Endometrial microvascular endothelial cells (primary cell): Measurements from ENCODE around the gene DGAT2. TPM values are rescaled to one million over a fixed set of nuclear protein-coding genes. Genes with fewer than 3 reads are reported as not detected.
"Not testable (repeated sequence)": the region's sequence is repeated elsewhere in the genome, so short reads cannot be mapped to it uniquely, and the experiment has no call there.

ENCODE experiments used
- in situ Hi-C: cut with HindIII; loops from 2 replicates; pipeline ENCODE4 v1.10.0; 2017; ENCODE audit warnings: low sequenced_read_pairs, low pct_unique_long_range_greater_than_20kb; ENCODE audit errors: inconsistent ontology term
- total RNA-seq: library from RNA; depleted of rRNA; stranded (reverse); fragments of >200 nt; gene quantifications from one replicate; pipeline ENCODE4 v1.2.3, GENCODE V29; 2015; ENCODE audit errors: inconsistent ontology term

The DGAT2 gene
- total RNA-seq, 1 donor from 2014 or later: 6.0 TPM

GRCh38 chr11:75743711-75744563 is 24.6 kb upstream of the DGAT2 start:
- in situ Hi-C loops: no loop called here

GRCh38 chr11:75745807-75746206 is 22.8 kb upstream of the DGAT2 start:
- in situ Hi-C loops: no loop called here

GRCh38 chr11:75748729-75749273 is 19.8 kb upstream of the DGAT2 start:
- in situ Hi-C loops: not testable (repeated sequence)

- in situ Hi-C loops: not testable (repeated sequence)
Measured at GRCh38 chr11:75754933-75755332, 13.6 kb upstream of the DGAT2 start.

- in situ Hi-C loops: no loop called here
Measured at GRCh38 chr11:75757651-75758050, 10.9 kb upstream of the DGAT2 start.

- in situ Hi-C loops: no loop called here
Measured at GRCh38 chr11:75759832-75760231, 8.7 kb upstream of the DGAT2 start.

GRCh38 chr11:75760243-75760642 is 8.3 kb upstream of the DGAT2 start:
- in situ Hi-C loops: no loop called here

GRCh38 chr11:75760710-75761493 is 7.7 kb upstream of the DGAT2 start:
- in situ Hi-C loops: no loop called here

GRCh38 chr11:75762158-75762557 is 6.4 kb upstream of the DGAT2 start:
- in situ Hi-C loops: no loop called here

- in situ Hi-C loops: no loop called here
Measured at GRCh38 chr11:75762885-75763284, 5.7 kb upstream of the DGAT2 start.

GRCh38 chr11:75763846-75764245 is 4.7 kb upstream of the DGAT2 start:
- in situ Hi-C loops: no loop called here

- in situ Hi-C loops: no loop called here
Measured at GRCh38 chr11:75765116-75765515, 3.5 kb upstream of the DGAT2 start.

GRCh38 chr11:75766443-75767227 is 1.9 kb upstream of the DGAT2 start:
- in situ Hi-C loops: no loop called here

- in situ Hi-C loops: no loop called here
Measured at GRCh38 chr11:75767228-75767572, 1.4 kb upstream of the DGAT2 start.

- in situ Hi-C loops: no loop called here
Measured at GRCh38 chr11:75767793-75768111, 826 bp upstream of the DGAT2 start.

- in situ Hi-C loops: no loop called here
Measured at GRCh38 chr11:75768909-75769771, 562 bp downstream of the DGAT2 start.

GRCh38 chr11:75770102-75770501 is 1.5 kb downstream of the DGAT2 start:
- in situ Hi-C loops: no loop called here

GRCh38 chr11:75771646-75772410 is 3.2 kb downstream of the DGAT2 start:
- in situ Hi-C loops: no loop called here
